ENCODE measurements around the gene RAD21L1.
"Not testable (repeated sequence)": the region's sequence is repeated elsewhere in the genome, so short reads cannot be mapped to it uniquely, and the experiment has no call there.

The RAD21L1 gene

GRCh38 chr20:1229541-1229940 lies 3.7 kb downstream of the RAD21L1 start:
- DNase-seq (ENCODE audit: low spot score), result no peak

- no peak for DNase-seq (ENCODE audit: low spot score)
Measured at GRCh38 chr20:1232286-1233111, 6.7 kb downstream of the RAD21L1 start.

- DNase-seq (ENCODE audit: low spot score), result no peak
Measured at GRCh38 chr20:1240549-1240948, 14.7 kb downstream of the RAD21L1 start.

GRCh38 chr20:1241456-1241855 lies 15.6 kb downstream of the RAD21L1 start:
- DNase-seq (ENCODE audit: low spot score), result no peak

GRCh38 chr20:1242099-1242498 lies 16.3 kb downstream of the RAD21L1 start:
- DNase-seq (ENCODE audit: low spot score), result no peak

GRCh38 chr20:1242530-1242929 lies 16.7 kb downstream of the RAD21L1 start:
- DNase-seq (ENCODE audit: low spot score), result no peak

- DNase-seq (ENCODE audit: low spot score), result no peak
Measured at GRCh38 chr20:1245578-1245977, 19.7 kb downstream of the RAD21L1 start.

- no peak for DNase-seq (ENCODE audit: low spot score)
Measured at GRCh38 chr20:1247689-1248088, 21.8 kb downstream of the RAD21L1 start.

GRCh38 chr20:1250282-1250681 lies 24.4 kb downstream of the RAD21L1 start:
- not testable (repeated sequence) for DNase-seq (ENCODE audit: low spot score)

- DNase-seq (ENCODE audit: low spot score), result no peak
Measured at GRCh38 chr20:1252416-1252815, 26.6 kb downstream of the RAD21L1 start.

- no peak for DNase-seq (ENCODE audit: low spot score)
Measured at GRCh38 chr20:1254254-1254653, 28.4 kb downstream of the RAD21L1 start.

GRCh38 chr20:1255675-1256074 lies 29.8 kb downstream of the RAD21L1 start:
- DNase-seq (ENCODE audit: low spot score), result no peak

GRCh38 chr20:1263853-1264252 lies 38.0 kb downstream of the RAD21L1 start:
- DNase-seq (ENCODE audit: low spot score), result no peak

GRCh38 chr20:1264727-1265126 lies 38.9 kb downstream of the RAD21L1 start:
- DNase-seq (ENCODE audit: low spot score), result no peak

- DNase-seq (ENCODE audit: low spot score), result no peak
Measured at GRCh38 chr20:1265226-1265915, 39.5 kb downstream of the RAD21L1 start.

GRCh38 chr20:1265916-1266166 lies 40.0 kb downstream of the RAD21L1 start:
- no peak for DNase-seq (ENCODE audit: low spot score)

- peak; percentile 78 for DNase-seq (ENCODE audit: low spot score)
Measured at GRCh38 chr20:1266167-1266973, 40.5 kb downstream of the RAD21L1 start, which contains the start of gene SNPH. SNPH (plus strand) TSS chr20:1266294; CDS start chr20:1296240, 29,946 bp downstream.

GRCh38 chr20:1267161-1267560 lies 41.3 kb downstream of the RAD21L1 start:
- DNase-seq (ENCODE audit: low spot score), result no peak

- DNase-seq (ENCODE audit: low spot score), result no peak
Measured at GRCh38 chr20:1267809-1268374, 42.0 kb downstream of the RAD21L1 start.

GRCh38 chr20:1269235-1269634 lies 43.4 kb downstream of the RAD21L1 start:
- DNase-seq (ENCODE audit: low spot score), result no peak

GRCh38 chr20:1269850-1270249 lies 44.0 kb downstream of the RAD21L1 start:
- no peak for DNase-seq (ENCODE audit: low spot score)

GRCh38 chr20:1272368-1273100 lies 46.7 kb downstream of the RAD21L1 start:
- DNase-seq (ENCODE audit: low spot score), result no peak

All from CD4-positive, alpha-beta T cell treated with Interleukin-2 at 100 ng/mL for 4 hours (primary cell).